ENCODE results near the gene MRPS6.

GRCh38 chr21:34166468-34166867, 93.1 kb downstream of the MRPS6 start:
- TF ChIP-seq CTCF (IDR thresholded peaks at IDR 0.05) (no peak), EP300 (IDR thresholded peaks at IDR 0.05) (no peak), POLR2A (IDR thresholded peaks at IDR 0.05) (no peak)
